HG02571 (cell line): ENCODE measurements around the gene SLC5A10.
A peak's percentile ranks its signal among the peaks of the same experiment; 100 is the strongest.
"Not testable (repeated sequence)": the region's sequence is repeated elsewhere in the genome, so short reads cannot be mapped to it uniquely, and the experiment has no call there.

Experiments used
- ATAC-seq: cut with Tn5 transposase; IDR thresholded peaks from one replicate; pipeline ENCODE4 v1.9.1; 2021; ENCODE audit warnings: mild to moderate bottlenecking, moderate library complexity; ENCODE audit not compliant: unreplicated experiment

SLC5A10 gene

DNA sequence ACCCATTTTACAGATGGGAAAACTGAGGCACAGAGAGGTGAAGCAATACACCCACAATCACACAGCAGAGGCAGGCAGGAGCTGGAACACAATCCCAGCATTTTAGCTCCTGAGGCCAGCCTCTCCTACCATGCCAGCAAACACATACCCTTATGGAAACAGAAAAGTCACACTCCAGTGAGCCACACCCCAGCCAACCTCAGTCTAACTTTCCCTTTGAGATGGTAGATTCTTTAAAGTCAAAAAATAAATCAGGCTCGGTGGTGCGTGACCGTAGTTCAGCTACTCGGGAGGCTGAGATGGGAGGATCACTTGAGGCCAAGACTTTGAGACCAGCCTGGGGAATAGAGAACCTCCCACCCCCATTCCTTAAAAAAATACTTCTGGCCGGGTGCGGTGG, 84.2 kb downstream of the SLC5A10 start:
- ATAC-seq: not testable (repeated sequence)

DNA sequence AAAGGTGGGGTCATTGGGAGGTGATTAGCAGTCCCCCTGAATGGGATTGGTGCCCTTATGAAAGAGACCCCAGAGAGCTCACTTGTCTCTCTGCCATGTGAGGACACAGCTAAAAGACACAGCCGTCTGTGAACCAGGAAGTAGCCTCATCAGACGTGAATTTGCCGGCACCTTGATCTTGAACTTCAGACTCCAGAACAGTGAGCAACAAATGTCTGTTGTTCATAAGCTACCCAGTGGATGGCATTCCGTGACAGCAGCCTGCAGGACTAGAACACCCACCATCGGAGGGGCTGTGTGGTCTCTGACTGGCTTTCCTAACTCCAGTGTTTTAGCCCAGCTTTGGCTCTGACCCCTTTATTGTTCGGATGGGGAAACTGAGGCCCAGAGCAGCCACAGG, 85.6 kb downstream of the SLC5A10 start:
- not testable (repeated sequence) for ATAC-seq

DNA sequence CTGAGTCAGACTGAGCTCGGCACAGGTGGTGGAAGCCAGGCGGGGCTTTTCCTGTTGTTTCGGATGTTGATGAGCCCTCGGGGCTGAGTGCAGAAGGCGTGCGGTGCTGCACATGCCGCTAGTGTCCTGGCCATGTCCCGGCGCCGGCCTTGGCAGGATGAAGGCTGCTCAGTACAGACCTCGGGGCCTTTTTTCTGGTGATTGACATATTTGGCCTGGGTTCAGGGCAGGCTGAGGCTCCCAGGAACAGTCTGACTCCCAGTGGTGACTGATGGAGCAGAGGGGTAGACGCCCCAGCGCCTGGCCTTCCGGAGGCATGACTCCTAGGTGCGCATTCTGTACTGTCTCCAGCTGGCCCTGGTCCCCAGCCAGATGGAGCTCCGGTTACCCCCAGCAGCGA, 86.0 kb downstream of the SLC5A10 start:
- not testable (repeated sequence) for ATAC-seq

DNA sequence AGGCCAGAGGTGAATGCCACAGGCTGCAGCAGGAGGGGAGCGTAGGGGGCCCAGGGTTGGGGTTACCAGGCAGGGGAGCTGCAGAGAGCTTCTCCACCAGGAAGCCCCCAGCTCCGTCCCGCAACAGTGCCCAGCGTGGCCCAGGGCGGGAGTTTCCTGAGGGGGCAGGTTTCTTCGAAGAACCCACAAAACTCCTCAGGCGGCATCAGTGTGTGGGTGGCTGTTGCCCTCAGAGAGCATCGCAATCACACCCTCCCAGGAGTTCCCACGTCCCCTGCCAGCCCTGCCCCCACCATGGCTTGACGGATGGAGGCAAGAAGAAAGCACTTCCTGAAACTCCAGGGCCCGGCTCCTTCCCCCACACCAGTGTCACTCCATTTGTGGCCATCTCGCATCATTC, 86.8 kb downstream of the SLC5A10 start:
- ATAC-seq: not testable (repeated sequence)

DNA sequence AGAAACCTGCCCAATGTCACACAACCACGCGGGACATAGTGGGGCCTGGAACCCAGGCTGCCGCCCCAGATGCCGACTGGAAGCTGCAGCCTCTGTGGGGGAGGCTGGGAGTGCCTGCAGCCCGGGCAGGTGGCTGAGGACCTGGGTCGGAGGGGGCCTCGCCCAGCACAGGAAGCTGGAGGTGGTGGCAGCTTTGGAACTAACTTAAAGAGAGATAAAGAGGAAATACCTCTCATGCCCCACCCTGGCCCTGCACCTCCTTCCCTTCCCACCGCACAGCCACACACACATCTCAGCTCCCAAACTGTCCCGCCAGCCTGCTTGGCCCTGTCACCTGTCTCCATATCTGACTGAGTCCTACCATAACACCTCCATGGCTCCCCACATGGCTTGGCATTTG, 88.4 kb downstream of the SLC5A10 start:
- not testable (repeated sequence) for ATAC-seq

DNA sequence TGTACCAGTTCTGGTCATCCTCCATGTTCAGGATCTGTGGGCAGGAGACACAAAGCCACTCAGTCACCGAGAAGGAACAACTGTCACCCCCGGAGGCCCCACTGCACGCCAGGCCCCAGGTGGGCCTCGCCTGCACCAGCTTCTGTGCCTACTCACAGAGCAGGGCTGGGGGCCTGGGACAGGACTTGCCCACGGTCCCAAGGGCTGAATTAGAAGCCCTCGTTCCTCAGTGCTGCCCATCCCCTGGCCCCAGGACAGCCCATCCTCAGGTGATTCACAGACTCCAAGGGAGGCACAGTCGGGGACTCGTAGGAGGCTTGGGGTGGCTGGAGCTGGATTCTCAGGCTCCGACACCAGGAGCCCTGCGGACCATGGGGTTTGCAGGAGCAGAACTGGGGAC, 89.9 kb downstream of the SLC5A10 start:
- ATAC-seq: not testable (repeated sequence)

DNA sequence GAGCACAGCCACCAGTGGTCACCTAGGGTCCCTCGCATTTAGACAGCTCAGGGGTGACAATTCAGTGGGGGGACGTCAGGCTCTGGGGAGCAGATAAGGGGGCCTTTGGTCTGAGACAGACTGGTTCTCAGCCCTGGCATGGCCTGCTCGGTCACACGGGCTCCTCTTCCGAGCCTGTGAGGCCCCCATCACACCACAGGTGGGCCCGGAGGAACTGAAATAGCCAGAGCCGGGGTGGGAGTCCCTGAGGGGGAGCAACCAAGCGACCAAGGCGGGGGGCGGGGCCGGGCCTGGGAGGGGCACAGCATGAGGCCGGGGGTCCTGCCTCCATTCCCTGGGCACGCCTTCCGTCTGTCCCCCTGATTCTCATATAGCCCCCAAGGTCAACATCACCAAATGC, 90.4 kb downstream of the SLC5A10 start:
- not testable (repeated sequence) for ATAC-seq

DNA sequence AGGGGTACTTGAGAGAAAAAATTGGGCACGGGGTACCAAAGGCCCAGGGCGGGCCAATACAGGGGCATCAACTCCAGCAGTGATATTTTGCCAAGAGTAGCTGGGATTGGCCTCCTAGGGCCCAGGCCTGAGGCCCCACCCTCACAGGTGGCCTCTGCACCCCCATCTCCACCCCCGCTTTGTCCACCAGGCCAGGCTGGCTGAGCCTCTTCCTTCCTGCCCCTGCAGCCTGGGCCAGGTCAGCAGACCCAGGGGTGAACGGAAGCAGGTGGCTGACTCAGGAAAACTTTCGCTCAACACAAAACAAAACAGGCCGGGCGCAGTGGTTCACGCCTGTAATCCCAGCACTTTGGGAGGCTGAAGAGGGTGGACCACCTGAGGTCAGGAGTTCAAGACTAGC, 91.1 kb downstream of the SLC5A10 start:
- ATAC-seq: not testable (repeated sequence)

DNA sequence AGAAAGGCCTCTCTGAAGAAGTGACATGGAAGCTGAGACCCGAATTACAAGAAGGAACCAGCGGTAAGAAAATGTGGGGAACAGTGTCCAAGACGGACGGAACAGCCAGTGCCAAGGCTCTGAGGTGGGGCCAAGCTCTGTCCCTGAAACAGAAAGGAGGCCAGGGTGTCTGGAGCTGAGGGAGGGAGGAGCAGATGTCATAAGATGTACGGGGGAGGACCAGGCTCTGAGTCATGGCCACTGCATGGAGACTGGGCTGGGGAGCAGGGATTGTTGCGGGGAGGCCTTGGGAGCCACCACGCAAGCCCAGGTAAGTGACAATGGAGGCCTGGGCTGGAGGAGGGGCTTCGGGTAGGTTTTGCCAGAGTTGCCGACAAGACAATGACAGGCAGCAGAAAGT, 92.7 kb downstream of the SLC5A10 start:
- ATAC-seq: not testable (repeated sequence)

DNA sequence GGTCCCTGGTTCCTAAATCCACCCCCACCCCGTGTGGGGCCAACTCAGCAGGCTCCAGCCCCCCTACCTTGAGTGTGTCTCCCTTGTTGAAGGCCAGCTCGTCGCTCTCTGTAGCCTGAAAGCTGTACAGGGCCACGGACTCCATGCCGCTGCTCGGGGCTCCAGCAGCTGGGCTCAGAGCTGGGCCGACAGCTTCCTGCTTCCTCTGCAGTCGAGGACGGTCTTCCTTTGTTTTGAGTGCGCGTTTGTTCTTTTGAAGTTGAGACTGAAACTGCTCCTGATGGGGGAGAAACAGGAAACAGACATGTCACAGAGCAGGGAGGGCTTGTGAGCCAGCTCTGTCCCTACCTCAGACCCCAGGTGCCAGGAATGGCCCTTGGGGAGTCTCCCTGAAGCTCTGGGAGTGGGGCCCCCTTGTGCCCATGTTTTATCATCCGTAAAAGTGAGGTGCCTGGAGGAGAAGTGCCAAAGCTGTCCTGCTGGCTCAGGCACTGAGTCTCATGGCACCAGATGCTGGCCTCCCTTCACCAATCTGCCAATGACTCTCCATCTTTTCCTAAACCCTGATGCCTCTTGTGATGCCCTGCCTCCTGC, 94.9 kb downstream of the SLC5A10 start, which contains the start of gene GRAP:
Gene GRAP (minus strand): TSS at position 176 of the 594 bp plus-strand sequence. CDS start 31 bp downstream, at position 145.
- not testable (repeated sequence) for ATAC-seq

DNA sequence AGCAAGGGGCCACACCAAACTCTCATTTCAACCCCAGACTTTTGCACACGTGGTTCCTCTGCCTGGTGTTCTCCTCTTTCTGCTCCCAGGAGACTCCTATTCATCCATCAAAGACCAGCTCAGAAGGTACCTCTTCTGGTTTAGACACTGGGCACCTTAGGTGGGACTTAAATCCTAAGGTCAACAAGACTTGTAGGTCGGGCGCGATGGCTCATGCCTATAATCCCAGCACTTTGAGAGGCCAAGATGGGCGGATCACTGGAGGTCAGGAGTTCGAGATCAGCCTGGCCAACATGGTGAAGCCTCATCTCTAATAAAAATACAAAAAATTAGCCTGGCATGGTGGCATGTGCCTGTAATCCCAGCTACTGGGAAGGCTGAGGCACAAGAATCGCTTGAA, 95.5 kb downstream of the SLC5A10 start:
- not testable (repeated sequence) for ATAC-seq

DNA sequence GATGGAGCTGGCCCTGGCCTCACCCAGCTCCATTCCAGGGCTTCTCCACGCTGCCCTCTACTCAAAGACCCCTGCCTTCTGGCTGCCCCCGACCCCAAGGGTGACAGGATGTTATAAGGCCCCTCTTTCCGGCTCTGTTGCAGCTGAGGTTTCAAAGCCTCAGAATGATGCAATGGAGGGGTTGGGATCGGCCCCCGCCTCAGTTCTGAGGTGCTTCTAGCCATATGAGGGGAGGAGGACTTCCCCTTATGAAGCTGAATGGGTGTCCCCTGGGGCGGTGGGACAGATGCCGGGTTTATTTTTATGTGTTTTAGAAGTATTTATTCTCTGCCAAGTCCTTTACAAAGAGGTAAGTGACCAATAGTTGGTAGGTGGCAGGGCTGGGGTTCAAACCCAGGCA, 96.9 kb downstream of the SLC5A10 start:
- ATAC-seq: not testable (repeated sequence)

DNA sequence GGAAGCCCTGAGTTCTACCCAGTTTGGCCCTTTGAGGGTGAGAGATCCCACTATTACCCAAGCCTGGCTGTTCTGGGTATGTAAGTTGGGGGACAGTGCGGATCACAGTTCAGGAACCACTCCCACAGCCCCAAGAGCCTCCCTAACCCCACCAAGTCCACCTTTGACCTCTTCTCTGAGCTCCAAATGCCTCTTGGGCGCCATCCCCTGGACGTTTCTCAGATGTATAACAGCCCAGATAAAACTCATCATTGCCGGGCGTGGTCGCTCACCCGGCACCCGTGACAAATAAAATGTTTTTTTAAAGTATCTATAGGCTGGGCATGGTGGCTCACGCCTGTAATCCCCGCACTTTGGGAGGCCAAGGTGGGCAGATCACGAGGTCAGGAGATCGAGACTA, 103.5 kb downstream of the SLC5A10 start:
- ATAC-seq: not testable (repeated sequence)

DNA sequence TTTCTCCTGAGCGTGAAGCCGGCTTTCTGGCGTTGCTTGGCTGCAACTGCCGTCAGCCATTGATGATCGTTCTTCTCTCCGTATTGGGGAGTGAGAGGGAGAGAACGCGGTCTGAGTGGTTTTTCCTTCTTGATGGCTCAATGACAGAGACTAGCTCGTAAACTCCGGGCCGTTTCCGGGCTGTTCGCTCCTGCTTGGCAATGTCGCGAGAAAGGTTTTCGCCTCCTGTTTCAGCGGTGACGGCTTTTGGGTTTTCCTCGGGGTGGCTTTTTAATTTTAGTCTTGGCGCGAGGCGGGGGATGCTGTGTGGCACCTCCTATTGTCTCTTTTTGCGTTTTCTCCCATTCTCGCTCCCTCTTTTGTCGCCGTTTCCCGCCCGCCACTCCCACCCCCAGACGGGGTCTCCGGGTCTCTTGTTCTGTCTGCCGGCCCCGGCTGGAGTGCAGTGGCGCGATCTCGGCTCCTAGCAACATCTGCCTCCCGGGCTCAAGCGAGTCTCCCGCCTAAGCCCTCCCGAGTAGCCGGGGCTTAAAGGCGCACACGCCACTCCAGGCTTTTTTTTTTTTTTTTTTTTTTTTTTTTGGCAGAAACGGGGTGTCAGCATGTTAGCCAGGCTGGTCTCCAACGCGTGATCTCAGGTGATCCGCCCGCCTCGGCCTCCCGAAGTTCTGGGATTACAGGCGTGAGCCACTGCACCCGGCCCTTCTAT, 110.2 kb downstream of the SLC5A10 start:
- ATAC-seq: peak; percentile 53

DNA sequence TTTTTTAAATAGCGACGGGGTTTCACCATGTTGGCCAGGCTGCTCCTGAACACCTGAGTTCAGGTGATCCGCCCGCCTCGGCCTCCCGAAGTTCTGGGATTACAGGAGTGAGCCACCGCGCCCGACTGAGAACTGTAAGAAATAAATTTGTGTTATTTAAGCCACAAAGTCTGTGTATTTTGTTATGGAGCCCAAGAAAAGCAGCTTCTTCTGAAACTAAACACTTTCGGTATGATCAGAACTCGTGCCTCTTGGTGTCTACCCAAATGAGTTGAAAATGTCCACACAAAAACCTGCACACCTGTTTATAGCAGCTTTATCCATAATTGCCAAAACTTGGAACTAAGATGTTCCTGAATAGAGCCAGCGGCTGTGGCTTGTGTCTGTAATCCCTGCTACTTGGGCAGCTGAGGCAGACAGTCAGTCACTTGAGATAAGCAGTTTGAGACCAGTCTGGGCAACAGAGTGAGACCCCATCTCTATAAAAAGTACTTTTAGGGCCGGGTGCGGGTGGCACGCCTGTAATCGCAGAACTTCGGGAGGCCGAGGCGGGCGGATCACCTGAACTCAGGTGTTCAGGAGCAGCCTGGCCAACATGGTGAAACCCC, 110.9 kb downstream of the SLC5A10 start:
- peak; percentile 55 for ATAC-seq

DNA sequence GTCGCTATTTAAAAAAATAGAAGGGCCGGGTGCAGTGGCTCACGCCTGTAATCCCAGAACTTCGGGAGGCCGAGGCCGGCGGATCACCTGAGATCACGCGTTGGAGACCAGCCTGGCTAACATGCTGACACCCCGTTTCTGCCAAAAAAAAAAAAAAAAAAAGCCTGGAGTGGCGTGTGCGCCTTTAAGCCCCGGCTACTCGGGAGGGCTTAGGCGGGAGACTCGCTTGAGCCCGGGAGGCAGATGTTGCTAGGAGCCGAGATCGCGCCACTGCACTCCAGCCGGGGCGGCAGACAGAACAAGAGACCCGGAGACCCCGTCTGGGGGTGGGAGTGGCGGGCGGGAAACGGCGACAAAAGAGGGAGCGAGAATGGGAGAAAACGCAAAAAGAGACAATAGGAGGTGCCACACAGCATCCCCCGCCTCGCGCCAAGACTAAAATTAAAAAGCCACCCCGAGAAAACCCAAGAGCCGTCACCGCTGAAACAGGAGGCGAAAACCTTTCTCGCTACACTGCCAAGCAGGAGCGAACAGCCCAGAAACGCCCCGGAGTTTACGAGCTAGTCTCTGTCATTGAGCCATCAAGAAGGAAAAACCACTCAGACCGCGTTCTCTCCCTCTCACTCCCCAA, 111.5 kb downstream of the SLC5A10 start:
- not testable (repeated sequence) for ATAC-seq

DNA sequence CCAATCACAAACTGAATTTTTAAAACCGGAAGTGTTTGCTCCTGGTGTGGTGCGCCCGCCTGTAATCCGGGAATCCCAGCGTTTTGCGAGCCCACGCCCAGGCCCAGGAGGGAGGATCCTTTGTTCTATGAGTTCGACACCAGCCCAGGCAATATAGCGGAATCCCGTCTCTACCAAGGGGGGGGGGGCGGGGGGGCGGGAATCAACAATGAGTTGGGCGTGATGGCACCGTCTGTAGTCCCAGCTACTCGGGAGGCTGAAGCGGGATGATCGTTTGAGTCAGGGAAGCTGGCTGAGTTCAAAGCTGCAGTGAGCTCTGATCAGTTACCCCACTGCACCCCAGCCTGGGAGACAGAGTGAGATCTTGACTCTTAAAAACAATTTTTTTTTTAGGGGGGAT, 112.4 kb downstream of the SLC5A10 start:
- ATAC-seq: not testable (repeated sequence)

DNA sequence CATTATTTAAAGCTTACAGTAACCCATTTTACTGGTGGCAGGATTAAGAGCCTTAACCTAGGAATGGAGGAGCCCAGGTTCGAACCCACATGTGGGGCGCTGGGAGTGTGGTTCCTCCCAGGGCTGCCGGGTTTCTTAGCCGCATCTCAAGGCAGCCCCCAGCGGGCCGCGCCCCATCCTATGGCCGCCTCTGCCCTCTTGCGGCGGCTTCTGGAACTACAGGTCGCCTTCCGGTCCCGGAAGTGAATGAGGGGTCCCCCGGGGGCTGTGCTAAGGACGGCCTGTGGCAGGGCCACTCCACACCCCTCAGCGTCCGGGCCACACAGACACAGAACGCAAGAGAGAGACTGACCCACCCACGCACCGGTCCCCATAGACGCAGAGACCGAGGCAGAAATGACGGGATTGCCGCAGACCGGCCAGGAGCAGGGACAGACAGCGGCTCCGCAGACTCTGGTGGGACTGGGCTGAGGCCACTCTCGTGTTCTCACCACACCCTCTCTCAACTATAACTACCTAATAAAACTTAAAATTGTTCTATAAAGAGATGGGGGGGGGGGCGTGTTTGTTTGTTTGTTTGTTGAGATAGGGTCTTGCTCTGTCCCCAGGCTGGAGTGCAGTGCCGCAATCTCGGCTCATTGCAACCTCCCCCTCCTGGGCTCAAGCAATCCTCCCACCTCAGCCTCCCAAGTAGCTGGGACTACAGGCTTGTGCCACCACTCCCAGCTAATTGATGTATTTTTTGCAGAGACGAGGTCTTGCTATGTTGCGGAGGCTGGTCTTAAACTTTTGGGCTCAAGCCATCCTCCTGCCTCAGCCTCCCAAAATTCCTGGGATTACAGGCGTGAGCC, 118.6 kb downstream of the SLC5A10 start:
- peak; percentile 90 for ATAC-seq
